Karpas-422 (cell line): ENCODE measurements around the gene DOCK2. TPM values are rescaled to one million over a fixed set of nuclear protein-coding genes. Genes with fewer than 3 reads are reported as not detected.

Source experiments
- DNase-seq: peaks from one replicate; pipeline ENCODE4 v3.0.0-alpha.2; 2015
- H2AFZ ChIP-seq: fragments of 200-600 bp; sonication (generic); 2 replicates; pipeline ENCODE4 v1.6.1; 2014; ENCODE audit warnings: antibody characterized with exemption, low read length, mixed read lengths
- H3K27ac ChIP-seq: fragments of 200-600 bp; sonication (generic); 2 replicates; pipeline ENCODE4 v1.5.1; 2014; ENCODE audit warnings: mild to moderate bottlenecking, low read length, moderate library complexity
- H3K27me3 ChIP-seq: fragments of 200-600 bp; sonication (generic); 2 replicates; pipeline ENCODE4 v1.6.1; 2014; ENCODE audit warnings: low read length, mixed read lengths
- H3K36me3 ChIP-seq: fragments of 200-600 bp; sonication (generic); 2 replicates; pipeline ENCODE4 v1.6.1; 2014; ENCODE audit warnings: low read length, mixed read lengths; ENCODE audit not compliant: insufficient read depth
- H3K4me1 ChIP-seq: fragments of 200-600 bp; sonication (generic); 2 replicates; pipeline ENCODE4 v1.6.1; 2014; ENCODE audit warnings: mild to moderate bottlenecking, low read length, mixed read lengths
- H3K4me2 ChIP-seq: fragments of 200-600 bp; sonication (generic); 2 replicates; pipeline ENCODE4 v1.6.1; 2014; ENCODE audit warnings: low read length, low read depth, mild to moderate bottlenecking; ENCODE audit not compliant: poor library complexity, severe bottlenecking
- H3K4me3 ChIP-seq: fragments of 200-600 bp; sonication (generic); 2 replicates; pipeline ENCODE4 v1.5.1; 2014; ENCODE audit warnings: mild to moderate bottlenecking, antibody characterized with exemption, low read length, mixed read lengths
- H3K79me2 ChIP-seq: fragments of 200-600 bp; sonication (generic); 2 replicates; pipeline ENCODE4 v1.6.1; 2014; ENCODE audit warnings: mild to moderate bottlenecking, low read length, mixed read lengths
- H3K9ac ChIP-seq: fragments of 200-600 bp; sonication (generic); 2 replicates; pipeline ENCODE4 v1.6.0; 2014; ENCODE audit warnings: low read length
- H3K9me2 ChIP-seq: fragments of 200-600 bp; sonication (generic), shearing (Covaris generic); replicated peaks from 2 replicates; pipeline ENCODE4 v1.6.0; 2014; ENCODE audit warnings: mild to moderate bottlenecking, low read length, moderate library complexity; ENCODE audit not compliant: insufficient read depth
- H3K9me3 ChIP-seq: fragments of 300-700, 200-600 bp; sonication (generic); 2 replicates; pipeline ENCODE4 v1.6.1; 2014; ENCODE audit warnings: low read length, mixed read lengths
- H4K20me1 ChIP-seq: fragments of 200-600 bp; sonication (generic); 2 replicates; pipeline ENCODE4 v1.6.1; 2014; ENCODE audit warnings: mild to moderate bottlenecking, antibody characterized with exemption, low read length, low read depth; ENCODE audit not compliant: insufficient read depth
- total RNA-seq: library from RNA; depleted of rRNA; stranded (reverse); fragments of >200 nt; shearing (Covaris generic); gene quantifications from 2 replicates; pipeline ENCODE4 v1.2.3, GENCODE V29; 2014; ENCODE audit warnings: low replicate concordance

The DOCK2 gene
- total RNA-seq, 1 experiment from 2014 or later: 255 TPM

GRCh38 chr5:169960659-169961058 is 323.6 kb downstream of the DOCK2 start:
- Histone ChIP-seq H3K4me3 (no peak overlapping the region), H3K9ac (no peak overlapping the region), H3K27ac (peak overlapping the region; percentile 91), H3K9me2 (no peaks in the 10 kb centered on the region), H2AFZ (no peak overlapping the region), H3K79me2 (peaks cover 42% of the 10 kb centered on the region), H3K4me1 (peaks cover 95% of the 10 kb centered on the region), H4K20me1 (no peaks in the 10 kb centered on the region), H3K27me3 (no peaks in the 10 kb centered on the region), H3K9me3 (no peaks in the 10 kb centered on the region), H3K4me2 (no peak overlapping the region), H3K36me3 (no peaks in the 10 kb centered on the region)
- DNase-seq: no peak

- Histone ChIP-seq H3K4me2 (peak overlapping the region; percentile 86), H3K27me3 (no peaks in the 10 kb centered on the region), H3K79me2 (peaks cover 38% of the 10 kb centered on the region), H2AFZ (no peak overlapping the region), H3K4me1 (peaks cover 80% of the 10 kb centered on the region), H3K9me2 (no peaks in the 10 kb centered on the region), H3K9me3 (no peaks in the 10 kb centered on the region), H3K4me3 (peak overlapping the region; percentile 65), H3K36me3 (no peaks in the 10 kb centered on the region), H3K9ac (peak overlapping the region; percentile 77), H4K20me1 (no peaks in the 10 kb centered on the region), H3K27ac (peak overlapping the region; percentile 98)
- peak; percentile 89 for DNase-seq
Measured at GRCh38 chr5:169964246-169964645, 327.2 kb downstream of the DOCK2 start.

- no peak overlapping the region for H3K4me3 ChIP-seq
- H3K79me2 ChIP-seq: peaks cover 24% of the 10 kb centered on the region
- no peak overlapping the region for H2AFZ ChIP-seq
- no peak overlapping the region for H3K4me2 ChIP-seq
- DNase-seq: no peak
- H3K27me3 ChIP-seq: no peaks in the 10 kb centered on the region
- no peaks in the 10 kb centered on the region for H3K36me3 ChIP-seq
- H4K20me1 ChIP-seq: no peaks in the 10 kb centered on the region
- no peak overlapping the region for H3K27ac ChIP-seq
- peaks cover 23% of the 10 kb centered on the region for H3K4me1 ChIP-seq
- H3K9ac ChIP-seq: no peak overlapping the region
- no peaks in the 10 kb centered on the region for H3K9me3 ChIP-seq
- no peaks in the 10 kb centered on the region for H3K9me2 ChIP-seq
Measured at GRCh38 chr5:169970339-169970738, 333.3 kb downstream of the DOCK2 start.

GRCh38 chr5:169970911-169971765 is 334.1 kb downstream of the DOCK2 start:
- no peak for DNase-seq
- Histone ChIP-seq H3K9me2 (no peaks in the 10 kb centered on the region), H3K79me2 (peaks cover 18% of the 10 kb centered on the region), H3K4me2 (no peak overlapping the region), H2AFZ (no peak overlapping the region), H3K36me3 (no peaks in the 10 kb centered on the region), H3K4me1 (peaks cover 15% of the 10 kb centered on the region), H3K27ac (no peak overlapping the region; the same call in 1 of the 2 replicates), H3K9me3 (no peaks in the 10 kb centered on the region), H3K4me3 (no peak overlapping the region), H4K20me1 (no peaks in the 10 kb centered on the region), H3K9ac (no peak overlapping the region), H3K27me3 (no peaks in the 10 kb centered on the region)

GRCh38 chr5:169971780-169972179 is 334.7 kb downstream of the DOCK2 start:
- Histone ChIP-seq H3K36me3 (no peaks in the 10 kb centered on the region), H2AFZ (no peak overlapping the region), H3K4me1 (peaks cover 9% of the 10 kb centered on the region), H3K27me3 (no peaks in the 10 kb centered on the region), H3K9ac (no peak overlapping the region), H4K20me1 (no peaks in the 10 kb centered on the region), H3K4me3 (no peak overlapping the region), H3K9me3 (no peaks in the 10 kb centered on the region), H3K4me2 (no peak overlapping the region), H3K27ac (no peak overlapping the region; the same call in 1 of the 2 replicates), H3K9me2 (no peaks in the 10 kb centered on the region), H3K79me2 (peaks cover 13% of the 10 kb centered on the region)
- DNase-seq: no peak

DNA sequence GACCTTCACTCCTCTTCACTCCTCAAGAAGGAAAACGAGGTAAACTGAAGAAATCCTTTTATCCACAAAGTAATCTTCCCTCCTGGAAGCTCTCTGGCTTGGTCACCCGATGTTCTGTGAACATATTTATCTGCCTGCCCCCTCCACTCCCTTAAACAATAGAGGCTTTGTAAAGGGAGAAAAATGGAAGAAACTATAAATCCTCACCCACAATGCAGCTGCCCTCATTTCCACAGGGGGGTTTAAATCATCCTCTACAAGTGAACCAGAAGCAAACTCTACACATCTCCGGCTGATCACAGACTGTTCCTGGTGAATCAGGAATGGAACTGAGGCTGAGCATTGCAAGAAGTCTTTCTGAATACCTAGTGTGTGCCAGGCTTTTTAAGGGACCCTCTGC is 336.0 kb downstream of the DOCK2 start:
- H3K27me3 ChIP-seq: no peaks in the 10 kb centered on the region
- no peaks in the 10 kb centered on the region for H3K36me3 ChIP-seq
- no peaks in the 10 kb centered on the region; the same call in 1 of the 2 replicates for H3K4me1 ChIP-seq
- H3K4me2 ChIP-seq: no peak overlapping the region
- H3K9me2 ChIP-seq: no peaks in the 10 kb centered on the region
- no peak overlapping the region for H3K27ac ChIP-seq
- DNase-seq: no peak
- H3K9me3 ChIP-seq: no peaks in the 10 kb centered on the region
- no peak overlapping the region for H3K4me3 ChIP-seq
- H2AFZ ChIP-seq: no peak overlapping the region
- H4K20me1 ChIP-seq: no peaks in the 10 kb centered on the region
- peaks cover 9% of the 10 kb centered on the region for H3K79me2 ChIP-seq
- no peak overlapping the region for H3K9ac ChIP-seq

DNA sequence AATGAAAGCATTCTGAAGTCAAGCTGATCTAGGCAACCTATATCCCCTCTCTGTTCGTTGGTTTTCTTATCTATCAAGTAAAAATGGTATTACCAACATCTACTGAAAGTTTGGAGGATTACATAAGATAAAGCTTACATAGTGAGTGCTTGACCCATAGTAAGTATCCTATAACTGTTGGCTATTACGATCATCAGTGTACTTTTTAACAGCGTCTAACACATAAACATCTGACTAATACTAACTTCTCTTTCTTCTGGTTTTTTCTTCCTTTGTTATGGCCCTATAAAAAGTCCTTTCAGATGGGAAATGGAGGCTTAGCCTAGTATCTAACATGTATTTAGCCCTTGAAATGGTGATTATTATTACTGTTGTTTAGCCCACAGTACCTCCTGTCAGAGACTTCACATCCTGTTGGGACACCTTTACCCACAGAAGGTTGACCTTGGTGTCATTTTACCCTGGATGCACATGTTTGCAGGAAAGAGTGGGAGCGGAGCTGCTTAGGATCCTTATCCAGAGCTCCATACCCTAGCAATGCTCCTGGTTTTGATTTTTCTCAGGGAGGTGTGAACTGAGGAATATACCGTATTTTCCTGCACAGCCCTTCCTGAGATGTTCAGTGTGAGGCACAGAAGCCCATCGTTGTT is 337.2 kb downstream of the DOCK2 start:
- H3K27me3 ChIP-seq: no peaks in the 10 kb centered on the region
- no peaks in the 10 kb centered on the region for H4K20me1 ChIP-seq
- H3K9me2 ChIP-seq: no peaks in the 10 kb centered on the region
- no peak for DNase-seq
- H3K9me3 ChIP-seq: no peaks in the 10 kb centered on the region
- no peak overlapping the region for H3K4me2 ChIP-seq
- H3K27ac ChIP-seq: no peak overlapping the region
- peaks cover 10% of the 10 kb centered on the region; the same call in 1 of the 2 replicates for H3K79me2 ChIP-seq
- no peaks in the 10 kb centered on the region for H3K36me3 ChIP-seq
- H3K4me3 ChIP-seq: no peak overlapping the region
- H3K4me1 ChIP-seq: peaks cover 6% of the 10 kb centered on the region
- no peak overlapping the region for H3K9ac ChIP-seq
- no peak overlapping the region for H2AFZ ChIP-seq

DNA sequence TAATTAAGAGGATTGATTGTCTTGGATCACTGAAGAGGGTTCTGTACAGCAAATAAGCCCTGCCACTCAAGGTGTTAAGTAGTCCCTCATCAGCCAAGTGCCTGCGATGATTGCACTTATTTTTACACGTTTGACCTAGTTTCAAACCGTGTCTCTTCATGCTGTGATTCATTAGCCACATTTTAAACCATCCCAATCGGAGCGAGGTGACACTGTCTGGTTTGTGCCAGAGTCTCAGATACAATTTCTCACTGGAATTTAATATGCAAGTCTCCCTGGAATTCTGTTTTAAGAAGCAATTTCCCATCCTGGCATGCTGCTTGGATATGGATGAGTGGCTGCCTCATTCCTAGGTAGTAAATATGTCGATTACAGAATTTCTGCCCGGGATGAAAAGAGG is 341.6 kb downstream of the DOCK2 start:
- no peak for DNase-seq
- no peak overlapping the region for H3K9ac ChIP-seq
- peaks cover 9% of the 10 kb centered on the region for H3K36me3 ChIP-seq
- H3K4me1 ChIP-seq: peaks cover 34% of the 10 kb centered on the region
- no peak overlapping the region for H3K4me2 ChIP-seq
- H3K79me2 ChIP-seq: 0 out of 2 replicates have a peak, but pooled peaks cover 9% of the 10 kb centered on the region
- H3K9me2 ChIP-seq: no peaks in the 10 kb centered on the region
- no peaks in the 10 kb centered on the region for H3K9me3 ChIP-seq
- no peak overlapping the region for H2AFZ ChIP-seq
- no peaks in the 10 kb centered on the region for H4K20me1 ChIP-seq
- H3K4me3 ChIP-seq: no peak overlapping the region
- H3K27me3 ChIP-seq: no peaks in the 10 kb centered on the region
- no peak overlapping the region for H3K27ac ChIP-seq
